Caco-2 (cell line): Measurements from ENCODE around the gene KRT28. TPM values are rescaled to one million over a fixed set of nuclear protein-coding genes. Genes with fewer than 3 reads are reported as not detected.

Experiments used
- BruUV-seq: library from RNA; stranded (reverse); fragments of 400-500 nt; replicated peaks from 2 replicates; lab custom pipeline; 2021; lab: Mats Ljungman, UMichigan
- CTCF ChIA-PET: fragments of 300-600 bp; sonication (Branson Sonifier 250); formaldehyde crosslinking; loops from one replicate; lab custom pipeline; 2022; ENCODE audit warnings: antibody characterized with exemption; lab: Charles Lee
- POLR2A ChIA-PET: fragments of 300-600 bp; sonication (Branson Sonifier 250); formaldehyde crosslinking; loops from one replicate; lab custom pipeline; 2022; ENCODE audit warnings: antibody characterized with exemption; lab: Charles Lee
- DNase-seq, 2 experiments: peaks; one replicate each; pipeline versions ENCODE4 v3.0.0 to v3.0.0-alpha.2; 2020 to 2022
- H3K27me3 ChIP-seq: replicated peaks from 2 replicates; pipeline ENCODE4 v1.6.0; 2011; ENCODE audit warnings: low read length; ENCODE audit not compliant: control insufficient read depth, insufficient read depth
- H3K36me3 ChIP-seq: 2 replicates; pipeline ENCODE4 v1.5.1; 2011; ENCODE audit warnings: low read length; ENCODE audit not compliant: control insufficient read depth, insufficient read depth
- H3K4me1 ChIP-seq: fragments of 250-450 bp; sonication (Bioruptor Pico); 2 replicates; pipeline ENCODE4 v1.5.1; 2020; ENCODE audit warnings: mild to moderate bottlenecking
- H3K4me3 ChIP-seq: 2 replicates; pipeline ENCODE4 v1.5.1; 2011; ENCODE audit warnings: low read depth, mild to moderate bottlenecking, control low read depth, low read length
- H3K9me3 ChIP-seq: fragments of 250-450 bp; sonication (Bioruptor Pico); 2 replicates; pipeline ENCODE4 v1.5.1; 2020; ENCODE audit warnings: mild to moderate bottlenecking, moderate library complexity
- H3K27ac Mint-ChIP-seq: one replicate; pipeline ENCODE4 v1.8.0; 2022; ENCODE audit warnings: mixed read lengths; ENCODE audit not compliant: unreplicated experiment
- H3K27me3 Mint-ChIP-seq: one replicate; pipeline ENCODE4 v1.8.0; 2022; ENCODE audit warnings: mixed read lengths; ENCODE audit not compliant: insufficient read depth, unreplicated experiment
- H3K36me3 Mint-ChIP-seq: one replicate; pipeline ENCODE4 v1.8.0; 2022; ENCODE audit warnings: mild to moderate bottlenecking, mixed read lengths; ENCODE audit not compliant: insufficient read depth, unreplicated experiment
- H3K4me1 Mint-ChIP-seq: one replicate; pipeline ENCODE4 v1.8.0; 2022; ENCODE audit warnings: low read depth, mixed read lengths; ENCODE audit not compliant: unreplicated experiment
- H3K4me3 Mint-ChIP-seq: one replicate; pipeline ENCODE4 v1.8.0; 2022; ENCODE audit warnings: mild to moderate bottlenecking, moderate library complexity, mixed read lengths; ENCODE audit not compliant: unreplicated experiment
- H3K9me3 Mint-ChIP-seq: one replicate; pipeline ENCODE4 v1.8.0; 2022; ENCODE audit warnings: mixed read lengths; ENCODE audit not compliant: unreplicated experiment
- intact Hi-C: fragments of 100-400 bp; cut with micrococcal nuclease; formaldehyde crosslinking; loops from one replicate; pipeline ENCODE4 v1.10.0; 2022; ENCODE audit not compliant: unreplicated experiment
- total RNA-seq: library from RNA; stranded (reverse); gene quantifications from 2 replicates; pipeline ENCODE4 v1.2.3, GENCODE V29; 2022
- TF ChIP-seq, protein P1 (sequence below), 2 experiments: fragments of 200-600 bp in 1 of 2; IDR thresholded peaks; 1 replicate in 1 of 2; 2 replicates in 1 of 2; pipeline versions ENCODE4 v1.5.1 to v1.8.0; 2011 to 2022; ENCODE audit warnings: antibody characterized with exemption in 1 of 2, control low read depth in 1 of 2, inconsistent platforms in 1 of 2, low read depth in 1 of 2, low read length in 1 of 2, mild to moderate bottlenecking in 1 of 2, moderate library complexity in 1 of 2; ENCODE audit not compliant: insufficient read depth in 1 of 2, severe bottlenecking in 1 of 2, unreplicated experiment in 1 of 2

Gene KRT28
- total RNA-seq, 1 experiment from 2014 or later, result not detected

- H3K9me3 Mint-ChIP-seq, result no peaks in the 10 kb centered on the region
- DNase-seq, result no peak
- Histone ChIP-seq H3K4me1 (no peaks in the 10 kb centered on the region), H3K36me3 (no peaks in the 10 kb centered on the region), H3K4me3 (no peak overlapping the region), H3K27me3 (no peaks in the 10 kb centered on the region), H3K9me3 (no peaks in the 10 kb centered on the region)
- POLR2A ChIA-PET, result no interaction called here
- TF ChIP-seq, protein P1, sequence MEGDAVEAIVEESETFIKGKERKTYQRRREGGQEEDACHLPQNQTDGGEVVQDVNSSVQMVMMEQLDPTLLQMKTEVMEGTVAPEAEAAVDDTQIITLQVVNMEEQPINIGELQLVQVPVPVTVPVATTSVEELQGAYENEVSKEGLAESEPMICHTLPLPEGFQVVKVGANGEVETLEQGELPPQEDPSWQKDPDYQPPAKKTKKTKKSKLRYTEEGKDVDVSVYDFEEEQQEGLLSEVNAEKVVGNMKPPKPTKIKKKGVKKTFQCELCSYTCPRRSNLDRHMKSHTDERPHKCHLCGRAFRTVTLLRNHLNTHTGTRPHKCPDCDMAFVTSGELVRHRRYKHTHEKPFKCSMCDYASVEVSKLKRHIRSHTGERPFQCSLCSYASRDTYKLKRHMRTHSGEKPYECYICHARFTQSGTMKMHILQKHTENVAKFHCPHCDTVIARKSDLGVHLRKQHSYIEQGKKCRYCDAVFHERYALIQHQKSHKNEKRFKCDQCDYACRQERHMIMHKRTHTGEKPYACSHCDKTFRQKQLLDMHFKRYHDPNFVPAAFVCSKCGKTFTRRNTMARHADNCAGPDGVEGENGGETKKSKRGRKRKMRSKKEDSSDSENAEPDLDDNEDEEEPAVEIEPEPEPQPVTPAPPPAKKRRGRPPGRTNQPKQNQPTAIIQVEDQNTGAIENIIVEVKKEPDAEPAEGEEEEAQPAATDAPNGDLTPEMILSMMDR (IDR thresholded peaks at IDR 0.05; ENCODE audit: insufficient read depth in 1 of 2, low read depth in 1 of 2, low read length in 1 of 2, severe bottlenecking in 1 of 2, unreplicated experiment in 1 of 2), result no peak
- peaks cover 6% of the 10 kb centered on the region for H3K27me3 Mint-ChIP-seq
- H3K36me3 Mint-ChIP-seq, result no peaks in the 10 kb centered on the region
- no peak overlapping the region for H3K4me3 Mint-ChIP-seq
- CTCF ChIA-PET, result interaction anchor here (1.6 to 1.7 kb wide), 2 partner anchors 174 to 176 kb away, joined by 5 to 6 read pairs; no protein-coding TSS in a partner anchor
- intact Hi-C loops, result loop anchor here (1.0 kb wide), 2 partner anchors 171 to 176 kb away; no protein-coding TSS in a partner anchor
- no peaks in the 10 kb centered on the region for H3K4me1 Mint-ChIP-seq
- BruUV-seq, result no TSS peak
- H3K27ac Mint-ChIP-seq, result no peak overlapping the region
Measured at GRCh38 chr17:40791111-40791510, 8.6 kb downstream of the KRT28 start.

- no peak for DNase-seq
- Mint-ChIP-seq H3K36me3 (no peaks in the 10 kb centered on the region), H3K27ac (no peak within 1 kb of the TSS), H3K4me3 (no peak within 1 kb of the TSS), H3K27me3 (peaks cover 15% of the 10 kb centered on the region), H3K4me1 (no peaks in the 10 kb centered on the region), H3K9me3 (no peaks in the 10 kb centered on the region)
- intact Hi-C loops, result no loop called here
- CTCF ChIA-PET, result interaction anchor here (0.7 kb wide), 1 partner anchor 167 kb away, joined by 3 read pairs; no protein-coding TSS in a partner anchor
- Histone ChIP-seq H3K36me3 (no peaks in the 10 kb centered on the region), H3K27me3 (no peaks in the 10 kb centered on the region; the same call in 1 of the 2 replicates), H3K4me1 (no peaks in the 10 kb centered on the region), H3K4me3 (no peak within 1 kb of the TSS), H3K9me3 (no peaks in the 10 kb centered on the region)
- no TSS peak for BruUV-seq
- POLR2A ChIA-PET, result interaction anchor here (0.6 kb wide), 1 partner anchor 36 kb away, joined by 3 read pairs; no protein-coding TSS in a partner anchor
- TF ChIP-seq, protein P1 (IDR thresholded peaks at IDR 0.05; ENCODE audit: insufficient read depth in 1 of 2, low read depth in 1 of 2, low read length in 1 of 2, severe bottlenecking in 1 of 2, unreplicated experiment in 1 of 2), result no peak
Measured at GRCh38 chr17:40782450-40782849, 17.3 kb downstream of the KRT28 start, which contains the start of gene KRT27. Gene KRT27 (minus strand): TSS chr17:40782550. CDS start chr17:40782493, 57 bp downstream.

DNA sequence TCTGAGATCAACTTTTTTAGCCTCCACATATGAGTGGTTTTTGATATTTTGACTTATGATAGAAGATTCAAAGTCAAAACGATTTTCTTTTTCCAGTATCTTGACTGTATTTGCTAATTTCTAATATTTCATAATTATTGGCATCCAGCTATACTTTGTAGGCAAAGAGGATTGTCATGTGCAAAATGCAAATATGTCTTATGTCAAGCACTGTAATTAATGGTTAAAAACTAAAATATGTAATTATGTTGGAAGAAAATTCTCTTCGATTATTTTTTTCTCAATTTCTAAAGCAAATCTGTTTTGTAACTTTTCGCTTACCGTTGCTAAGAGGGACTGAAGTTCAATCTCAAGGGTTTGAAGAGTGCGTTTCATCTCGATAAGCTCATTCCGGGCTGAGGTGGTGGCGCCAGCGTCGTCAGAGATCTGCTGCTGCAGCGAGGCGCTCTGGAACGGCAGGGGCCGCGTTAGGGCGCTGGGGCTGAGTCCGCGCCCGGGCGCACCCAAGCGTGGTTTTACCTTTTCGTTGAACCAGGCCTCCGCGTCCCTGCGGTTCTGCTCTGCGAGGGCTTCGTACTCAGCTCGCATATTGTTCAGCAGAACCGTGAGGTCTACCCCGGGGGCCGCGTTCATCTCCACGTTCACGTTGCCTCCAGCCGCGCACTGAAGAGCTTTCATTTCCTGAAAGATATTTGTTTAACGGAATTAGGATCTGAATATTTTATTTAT lies 20.4 kb downstream of the KRT28 start:
- Mint-ChIP-seq H3K27ac (no peak overlapping the region), H3K27me3 (peaks cover 24% of the 10 kb centered on the region), H3K4me3 (peak overlapping the region; percentile 8), H3K9me3 (no peaks in the 10 kb centered on the region), H3K36me3 (no peaks in the 10 kb centered on the region), H3K4me1 (no peaks in the 10 kb centered on the region)
- TF ChIP-seq, protein P1 (IDR thresholded peaks at IDR 0.05; ENCODE audit: insufficient read depth in 1 of 2, low read depth in 1 of 2, low read length in 1 of 2, severe bottlenecking in 1 of 2, unreplicated experiment in 1 of 2), result no peak
- H3K36me3 ChIP-seq, result no peaks in the 10 kb centered on the region
- H3K9me3 ChIP-seq, result no peaks in the 10 kb centered on the region
- CTCF ChIA-PET, result interaction anchor here (1.4 kb wide), 1 partner anchor 164 kb away, joined by 5 read pairs; no protein-coding TSS in a partner anchor
- no peaks in the 10 kb centered on the region for H3K4me1 ChIP-seq
- peak in 1 of 2 experiments; percentile 16 for DNase-seq
- BruUV-seq, result no TSS peak
- no peaks in the 10 kb centered on the region; the same call in 1 of the 2 replicates for H3K27me3 ChIP-seq
- POLR2A ChIA-PET, result interaction anchor here (0.6 kb wide), 1 partner anchor 133 kb away, joined by 3 read pairs; no protein-coding TSS in a partner anchor
- H3K4me3 ChIP-seq, result 0 out of 2 replicates have a peak overlapping the region, but pooled peaks have one; percentile 18
- intact Hi-C loops, result no loop called here
